Natural killer cell (primary cell): ENCODE data around the gene SIK3. TPM values are rescaled to one million over a fixed set of nuclear protein-coding genes. Genes with fewer than 3 reads are reported as not detected.

Experiments
- ATAC-seq, 3 donors: fragments of 150-1000 bp in 2 of 3; fragments of 200-7000 bp in 1 of 3; cut with Tn5 transposase; 1 replicate in 1 of 3; 2 replicates in 2 of 3; pipeline ENCODE4 v1.10.0; 2021; ENCODE audit warnings: mild to moderate bottlenecking in 2 of 3, moderate library complexity in 2 of 3
- DNase-seq, 2 donors: peaks; one replicate each; pipeline versions ENCODE4 v3.0.0 to v3.0.0-alpha.2; 2013 to 2021; ENCODE audit warnings: mixed read lengths in 1 of 2
- H3K27ac ChIP-seq: one replicate; pipeline ENCODE4 v1.5.1; 2013; ENCODE audit warnings: mild to moderate bottlenecking, low read length
- H3K27me3 ChIP-seq: one replicate; pipeline ENCODE4 v1.6.1; 2013; ENCODE audit warnings: low read length; ENCODE audit not compliant: control insufficient read depth, insufficient read depth
- H3K36me3 ChIP-seq: one replicate; pipeline ENCODE4 v1.6.1; 2013; ENCODE audit warnings: low read length; ENCODE audit not compliant: control insufficient read depth, insufficient read depth
- H3K4me1 ChIP-seq: one replicate; pipeline ENCODE4 v1.6.1; 2013; ENCODE audit warnings: low read length; ENCODE audit not compliant: control insufficient read depth, insufficient read depth
- H3K4me3 ChIP-seq: one replicate; pipeline ENCODE4 v1.5.1; 2013; ENCODE audit warnings: low read length
- H3K9me3 ChIP-seq: one replicate; pipeline ENCODE4 v1.6.1; 2013; ENCODE audit warnings: low read length; ENCODE audit not compliant: control insufficient read depth, insufficient read depth
- H3K27ac Mint-ChIP-seq, 2 donors: one replicate each; pipeline ENCODE4 v1.8.0; 2022; ENCODE audit warnings: mild to moderate bottlenecking in 2 of 2, mixed read lengths in 2 of 2, moderate library complexity in 1 of 2
- H3K27me3 Mint-ChIP-seq, 2 donors: one replicate each; pipeline ENCODE4 v1.8.0; 2022; ENCODE audit warnings: low read depth in 2 of 2, mixed read lengths in 2 of 2
- H3K36me3 Mint-ChIP-seq: one replicate; pipeline ENCODE4 v1.8.0; 2022; ENCODE audit warnings: mixed read lengths
- H3K4me1 Mint-ChIP-seq, 2 donors: one replicate each; pipeline ENCODE4 v1.8.0; 2022; ENCODE audit warnings: mixed read lengths in 2 of 2
- H3K4me3 Mint-ChIP-seq: one replicate; pipeline ENCODE4 v1.8.0; 2022; ENCODE audit warnings: mild to moderate bottlenecking, moderate library complexity, mixed read lengths
- H3K9me3 Mint-ChIP-seq, 2 donors: one replicate each; pipeline ENCODE4 v1.8.0; 2022; ENCODE audit warnings: mixed read lengths in 2 of 2
- WGBS: methylation state at CpG from one replicate; pipeline ENCODE4 v1.1.7; 2013; ENCODE audit warnings: missing lambda C conversion rate; ENCODE audit not compliant: insufficient coverage; 5-methylcytosine and 5-hydroxymethylcytosine counted together
- intact Hi-C: fragments of 100-400 bp; cut with micrococcal nuclease; formaldehyde crosslinking; loops from one replicate; pipeline ENCODE4 v1.14.2; 2022
- total RNA-seq, 4 donors: library from RNA; stranded (reverse); fragments of 120-200 nt in 1 of 4; gene quantifications; one replicate each; pipeline versions ENCODE4 v1.2.3 to v1.2.4, GENCODE V29; 2013 to 2022
- TF ChIP-seq, protein P1 (sequence below): fragments of 200-600 bp; IDR thresholded peaks from one replicate; pipeline ENCODE4 v1.8.0; 2022; ENCODE audit warnings: antibody characterized with exemption

SIK3 gene
- total RNA-seq, 3 donors from 2014 or later (not counting 1 experiment from before 2014, with no cell fraction given) = 71.6 to 120 (median 119) TPM

DNA sequence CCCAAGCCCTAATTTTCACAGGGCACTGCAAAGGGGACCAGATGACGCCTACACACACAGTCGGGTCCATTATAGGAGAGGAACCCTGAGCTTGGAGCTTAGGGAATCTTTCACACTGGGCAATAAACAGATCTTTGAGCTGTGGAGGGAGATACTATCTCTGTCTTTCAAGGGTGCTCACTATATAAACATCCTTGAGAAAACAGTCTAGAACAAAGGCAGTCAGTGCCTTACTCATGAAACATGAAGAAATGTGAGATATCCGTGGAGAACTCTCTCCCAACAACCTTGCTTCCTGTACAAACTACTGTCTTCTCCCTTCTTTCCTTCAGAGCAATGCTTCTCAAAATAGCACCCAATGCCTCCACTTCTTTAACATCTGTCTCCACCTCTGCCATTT is 151.8 kb downstream of the SIK3 start:
- intact Hi-C loops = no loop called here
- no peak overlapping the region for H3K4me3 ChIP-seq
- ATAC-seq (no peak), DNase-seq (no peak)
- TF ChIP-seq, protein P1, sequence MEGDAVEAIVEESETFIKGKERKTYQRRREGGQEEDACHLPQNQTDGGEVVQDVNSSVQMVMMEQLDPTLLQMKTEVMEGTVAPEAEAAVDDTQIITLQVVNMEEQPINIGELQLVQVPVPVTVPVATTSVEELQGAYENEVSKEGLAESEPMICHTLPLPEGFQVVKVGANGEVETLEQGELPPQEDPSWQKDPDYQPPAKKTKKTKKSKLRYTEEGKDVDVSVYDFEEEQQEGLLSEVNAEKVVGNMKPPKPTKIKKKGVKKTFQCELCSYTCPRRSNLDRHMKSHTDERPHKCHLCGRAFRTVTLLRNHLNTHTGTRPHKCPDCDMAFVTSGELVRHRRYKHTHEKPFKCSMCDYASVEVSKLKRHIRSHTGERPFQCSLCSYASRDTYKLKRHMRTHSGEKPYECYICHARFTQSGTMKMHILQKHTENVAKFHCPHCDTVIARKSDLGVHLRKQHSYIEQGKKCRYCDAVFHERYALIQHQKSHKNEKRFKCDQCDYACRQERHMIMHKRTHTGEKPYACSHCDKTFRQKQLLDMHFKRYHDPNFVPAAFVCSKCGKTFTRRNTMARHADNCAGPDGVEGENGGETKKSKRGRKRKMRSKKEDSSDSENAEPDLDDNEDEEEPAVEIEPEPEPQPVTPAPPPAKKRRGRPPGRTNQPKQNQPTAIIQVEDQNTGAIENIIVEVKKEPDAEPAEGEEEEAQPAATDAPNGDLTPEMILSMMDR = no peak
- no peak overlapping the region for H3K4me3 Mint-ChIP-seq
- no peak overlapping the region for H3K27ac ChIP-seq
- peaks cover 6 to 12% of the 10 kb centered on the region in 2 donors for H3K4me1 Mint-ChIP-seq
- peaks cover 17% of the 10 kb centered on the region for H3K36me3 ChIP-seq
- no peaks in the 10 kb centered on the region for H3K9me3 Mint-ChIP-seq
- peaks cover 12% of the 10 kb centered on the region for H3K36me3 Mint-ChIP-seq
- H3K4me1 ChIP-seq = no peaks in the 10 kb centered on the region
- no peaks in the 10 kb centered on the region for H3K9me3 ChIP-seq
- H3K27me3 ChIP-seq = no peaks in the 10 kb centered on the region
- no peaks in the 10 kb centered on the region for H3K27me3 Mint-ChIP-seq
- WGBS = 70% methylated on average over 1 of the region's 3 CpGs
- H3K27ac Mint-ChIP-seq = no peak overlapping the region

DNA sequence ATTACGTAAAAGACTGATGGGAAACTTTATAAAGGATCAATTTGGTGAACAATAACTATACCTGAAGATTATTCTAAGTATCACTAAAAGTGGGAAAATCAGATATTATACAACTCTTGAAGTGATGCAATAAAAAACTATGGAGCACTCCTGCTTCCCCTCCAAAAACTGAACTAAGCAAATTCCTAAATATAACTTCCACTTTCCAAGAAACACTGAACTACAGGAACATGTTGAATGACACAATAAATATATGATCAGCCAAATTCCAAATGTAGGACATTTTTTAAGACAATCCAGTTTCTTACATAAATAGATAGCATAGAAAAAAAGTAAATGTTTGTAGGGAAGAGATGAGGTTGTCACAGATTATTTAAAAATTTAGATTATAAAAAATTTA is 158.7 kb downstream of the SIK3 start:
- TF ChIP-seq, protein P1 = no peak
- Mint-ChIP-seq H3K4me1 (peaks cover 0 to 1% of the 10 kb centered on the region in 2 donors), H3K4me3 (no peak overlapping the region), H3K36me3 (peaks cover 11% of the 10 kb centered on the region), H3K9me3 (no peaks in the 10 kb centered on the region), H3K27ac (no peak overlapping the region), H3K27me3 (no peaks in the 10 kb centered on the region)
- no peak for DNase-seq
- Histone ChIP-seq H3K4me3 (no peak overlapping the region), H3K27me3 (no peaks in the 10 kb centered on the region), H3K27ac (no peak overlapping the region), H3K4me1 (no peaks in the 10 kb centered on the region), H3K9me3 (no peaks in the 10 kb centered on the region), H3K36me3 (peaks cover 15% of the 10 kb centered on the region)
- WGBS = no CpG with 5 or more reads among the region's 1 CpG
- no peak for ATAC-seq
- intact Hi-C loops = no loop called here

DNA sequence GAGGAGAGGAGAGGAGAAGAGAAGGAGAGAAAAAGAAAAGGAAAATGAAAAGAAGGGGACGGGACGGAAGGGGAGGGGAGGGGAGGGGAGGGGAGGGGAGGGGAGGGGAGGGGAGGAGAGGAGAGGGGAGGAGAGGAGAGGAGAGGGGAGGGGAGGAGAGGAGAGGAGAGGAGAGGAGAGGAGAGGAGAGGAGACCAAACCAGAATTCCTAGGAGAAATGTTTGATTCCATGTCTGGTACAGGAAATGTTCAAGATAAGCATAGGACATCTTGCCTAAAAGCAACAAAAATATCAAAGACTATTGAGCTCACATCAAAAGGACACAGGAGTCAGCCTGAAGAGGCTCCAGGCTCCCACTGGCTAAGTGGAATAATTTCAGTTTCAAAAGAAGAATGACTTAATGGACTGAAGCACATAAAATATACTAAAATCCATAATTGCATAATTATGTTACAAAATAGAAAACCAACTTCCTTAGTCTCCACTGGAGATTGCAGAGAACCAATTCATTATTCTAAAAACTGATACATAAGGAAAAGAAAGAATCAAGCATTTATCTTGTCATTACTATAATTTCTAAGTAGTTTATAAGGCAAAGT is 159.7 kb downstream of the SIK3 start:
- Mint-ChIP-seq H3K4me3 (no peak overlapping the region), H3K36me3 (peaks cover 17% of the 10 kb centered on the region), H3K9me3 (peaks cover 0 to 2% of the 10 kb centered on the region in 2 donors), H3K27ac (no peak overlapping the region), H3K27me3 (no peaks in the 10 kb centered on the region), H3K4me1 (peaks cover 9 to 11% of the 10 kb centered on the region in 2 donors)
- ATAC-seq (no peak), DNase-seq (no peak)
- H3K9me3 ChIP-seq = no peaks in the 10 kb centered on the region
- no peak overlapping the region for H3K27ac ChIP-seq
- intact Hi-C loops = no loop called here
- H3K4me1 ChIP-seq = peaks cover under 1% of the 10 kb centered on the region
- TF ChIP-seq, protein P1 = no peak
- H3K4me3 ChIP-seq = no peak overlapping the region
- H3K27me3 ChIP-seq = no peaks in the 10 kb centered on the region
- H3K36me3 ChIP-seq = peaks cover 11% of the 10 kb centered on the region
- WGBS = no CpG with 5 or more reads among the region's 2 CpGs
